MM.1S (cell line): ENCODE results near the gene CUL1.

ENCODE experiments used
- CTCF ChIP-seq: fragments of 300-600 bp; sonication (generic); IDR thresholded peaks from 2 replicates; pipeline ENCODE4 v1.5.1; 2016; ENCODE audit warnings: antibody characterized with exemption, low read length, mixed read lengths
- EZH2 ChIP-seq: fragments of 300-600 bp; sonication (generic); optimal IDR thresholded peaks from 2 replicates; pipeline ENCODE3; 2017; ENCODE audit warnings: low read depth, mild to moderate bottlenecking, antibody characterized with exemption, low read length, mixed read lengths
- EZH2phosphoT487 ChIP-seq: fragments of 300-600 bp; sonication (generic); IDR thresholded peaks from 2 replicates; pipeline ENCODE4 v1.6.1; 2018; ENCODE audit warnings: antibody characterized with exemption, low read length

DNA sequence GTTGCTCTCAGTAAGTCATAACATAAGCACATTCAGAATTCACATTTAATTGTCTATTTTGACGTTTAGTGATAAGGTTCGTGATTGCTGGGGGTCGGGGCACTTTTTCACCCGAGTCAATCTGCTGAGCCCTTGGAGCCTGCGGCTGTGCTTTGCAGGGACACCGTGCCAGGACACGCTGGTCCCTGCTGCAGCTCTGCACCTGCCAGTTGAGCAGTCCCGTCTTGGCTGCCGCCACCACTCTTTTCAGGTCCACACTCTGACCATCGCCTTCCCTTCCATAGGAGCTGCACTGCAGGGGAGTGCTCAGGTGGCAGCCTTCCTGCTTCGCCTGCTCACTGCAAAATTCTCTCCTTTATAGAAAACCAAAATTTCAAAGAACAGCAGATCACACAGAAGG, 36.4 kb downstream of the CUL1 start:
- TF ChIP-seq CTCF, result no peak
- no peak for TF ChIP-seq EZH2phosphoT487
- TF ChIP-seq EZH2, result no peak
